H1 (cell line): Measurements from ENCODE around the gene BCAS3. TPM values are rescaled to one million over a fixed set of nuclear protein-coding genes. Genes with fewer than 3 reads are reported as not detected.

Experiments
- CTCF ChIA-PET: fragments of 300-600 bp; sonication (Branson Sonifier 250); formaldehyde crosslinking; loops from one replicate; lab custom pipeline; 2021; ENCODE audit not compliant: partially characterized antibody; lab: Charles Lee
- POLR2A ChIA-PET: fragments of 300-600 bp; sonication (Branson Sonifier 250); formaldehyde crosslinking; loops from one replicate; lab custom pipeline; 2021; ENCODE audit warnings: inconsistent platforms; ENCODE audit not compliant: partially characterized antibody; lab: Charles Lee
- DNase-seq, 2 experiments: peaks; one replicate each; pipeline versions ENCODE4 v3.0.0 to v3.0.0-alpha.2; 2010 to 2022; ENCODE audit warnings: low spot score in 2 of 2, low read depth in 1 of 2, mixed read lengths in 1 of 2
- FAIRE-seq: peaks from 2 replicates; lab custom pipeline; 2011; peaks lifted over from hg19 to GRCh38; lab: Jason Lieb, UNC
- H2AFZ ChIP-seq: 2 replicates; pipeline ENCODE4 v1.8.1; 2012; ENCODE audit warnings: low read length, inconsistent platforms
- H2AK5ac ChIP-seq: 2 replicates; pipeline ENCODE4 v1.6.1; 2013; ENCODE audit warnings: low read depth, low read length
- H2BK120ac ChIP-seq: replicated peaks from 2 replicates; pipeline ENCODE3; 2013; ENCODE audit warnings: low read depth, low read length, inconsistent platforms
- H2BK12ac ChIP-seq: 2 replicates; pipeline ENCODE4 v1.6.1; 2013; ENCODE audit warnings: low read depth, low read length
- H2BK15ac ChIP-seq: 2 replicates; pipeline ENCODE4 v1.6.1; 2013; ENCODE audit warnings: low read length
- H2BK20ac ChIP-seq: 2 replicates; pipeline ENCODE4 v1.6.1; 2013; ENCODE audit warnings: low read length
- H2BK5ac ChIP-seq: 2 replicates; pipeline ENCODE4 v1.6.1; 2013; ENCODE audit warnings: low read depth, low read length
- H3K14ac ChIP-seq: 2 replicates; pipeline ENCODE4 v1.6.1; 2013; ENCODE audit warnings: inconsistent platforms; ENCODE audit not compliant: insufficient read length
- H3K18ac ChIP-seq: 2 replicates; pipeline ENCODE4 v1.6.1; 2013; ENCODE audit warnings: low read length; ENCODE audit errors: extremely low read depth
- H3K23ac ChIP-seq: 2 replicates; pipeline ENCODE4 v1.6.1; 2013; ENCODE audit warnings: inconsistent platforms; ENCODE audit not compliant: insufficient read length
- H3K23me2 ChIP-seq: 2 replicates; pipeline ENCODE4 v1.6.1; 2013; ENCODE audit warnings: low read depth, low read length
- H3K27ac ChIP-seq: 2 replicates; pipeline ENCODE4 v1.6.1; 2011; ENCODE audit warnings: low read depth, low read length, inconsistent platforms
- H3K27me3 ChIP-seq, 4 experiments: replicated peaks in 1 of 4; 1 replicate in 1 of 4; 2 replicates in 3 of 4; pipeline versions ENCODE4 v1.6.1 to v1.8.1; 2011 to 2013; ENCODE audit warnings: low read length in 3 of 4, mild to moderate bottlenecking in 3 of 4, inconsistent platforms in 2 of 4, mixed read lengths in 2 of 4, moderate library complexity in 1 of 4; ENCODE audit not compliant: control insufficient read depth in 3 of 4, insufficient read depth in 3 of 4; ENCODE audit errors: extremely low read depth in 1 of 4
- H3K36me3 ChIP-seq, 4 experiments: 2 replicates each; pipeline versions ENCODE4 v1.6.1 to v1.8.1; 2011 to 2013; ENCODE audit warnings: mild to moderate bottlenecking in 4 of 4, low read length in 3 of 4, moderate library complexity in 2 of 4, control low read depth in 1 of 4, inconsistent platforms in 1 of 4; ENCODE audit not compliant: insufficient read depth in 4 of 4, control insufficient read depth in 2 of 4
- H3K4ac ChIP-seq: replicated peaks from 2 replicates; pipeline ENCODE3; 2013; ENCODE audit warnings: low read length, low read depth, mixed read lengths, inconsistent platforms; ENCODE audit not compliant: insufficient read length
- H3K4me1 ChIP-seq, 4 experiments: replicated peaks in 1 of 4; 1 replicate in 1 of 4; 2 replicates in 3 of 4; pipeline versions ENCODE4 v1.6.1 to v1.8.1; 2011 to 2013; ENCODE audit warnings: low read length in 3 of 4, inconsistent platforms in 2 of 4, mixed read lengths in 1 of 4; ENCODE audit not compliant: insufficient read depth in 4 of 4, control insufficient read depth in 3 of 4
- H3K4me2 ChIP-seq, 2 experiments: 2 replicates each; pipeline versions ENCODE4 v1.6.1 to v1.8.1; 2011 to 2013; ENCODE audit warnings: low read depth in 2 of 2, low read length in 2 of 2, control low read depth in 1 of 2, inconsistent platforms in 1 of 2, mild to moderate bottlenecking in 1 of 2; ENCODE audit not compliant: insufficient read depth in 1 of 2
- H3K4me3 ChIP-seq, 4 experiments: fragments of 200-600, 300-600 bp in 1 of 4; sonication (generic), shearing (Covaris generic), sonication (Bioruptor Twin) in 1 of 4; 2 replicates each; pipeline versions ENCODE4 v1.5.1 to v1.8.1; 2011 to 2016; ENCODE audit warnings: low read length in 4 of 4, low read depth in 3 of 4, control low read depth in 2 of 4, inconsistent platforms in 2 of 4, mild to moderate bottlenecking in 2 of 4, mixed read lengths in 1 of 4, moderate library complexity in 1 of 4; ENCODE audit not compliant: insufficient read depth in 2 of 4; ENCODE audit errors: extremely low read depth in 1 of 4
- H3K56ac ChIP-seq: replicated peaks from 2 replicates; pipeline ENCODE3; 2013; ENCODE audit warnings: low read depth, mild to moderate bottlenecking, mixed read lengths, low read length, inconsistent platforms; ENCODE audit not compliant: insufficient read length
- H3K79me1 ChIP-seq: 2 replicates; pipeline ENCODE4 v1.6.1; 2013; ENCODE audit warnings: low read depth, low read length, control low read depth
- H3K79me2 ChIP-seq, 2 experiments: 2 replicates each; pipeline versions ENCODE4 v1.6.1 to v1.8.1; 2012 to 2013; ENCODE audit warnings: low read length in 2 of 2, mild to moderate bottlenecking in 2 of 2, inconsistent platforms in 1 of 2; ENCODE audit not compliant: insufficient read depth in 2 of 2, control insufficient read depth in 1 of 2
- H3K9ac ChIP-seq, 4 experiments: replicated peaks in 1 of 4; 1 replicate in 1 of 4; 2 replicates in 3 of 4; pipeline versions ENCODE4 v1.6.1 to v1.8.1; 2011 to 2013; ENCODE audit warnings: low read depth in 3 of 4, low read length in 3 of 4, control low read depth in 2 of 4, mild to moderate bottlenecking in 2 of 4, moderate library complexity in 2 of 4, inconsistent platforms in 1 of 4; ENCODE audit errors: extremely low read depth in 1 of 4
- H3K9me3 ChIP-seq, 2 experiments: 2 replicates each; pipeline versions ENCODE4 v1.6.1 to v1.8.1; 2012 to 2013; ENCODE audit warnings: mild to moderate bottlenecking in 2 of 2, moderate library complexity in 2 of 2, control low read depth in 1 of 2, inconsistent platforms in 1 of 2, low read depth in 1 of 2, low read length in 1 of 2, mixed read lengths in 1 of 2; ENCODE audit not compliant: insufficient read depth in 2 of 2
- H4K20me1 ChIP-seq, 2 experiments: replicated peaks in 1 of 2; 2 replicates each; pipeline versions ENCODE3 to v1.8.1; 2011 to 2013; ENCODE audit warnings: inconsistent platforms in 2 of 2, low read length in 2 of 2, mild to moderate bottlenecking in 1 of 2; ENCODE audit not compliant: insufficient read depth in 2 of 2, control insufficient read depth in 1 of 2
- H4K5ac ChIP-seq: 2 replicates; pipeline ENCODE4 v1.6.1; 2013; ENCODE audit warnings: low read length, low read depth, mixed read lengths, inconsistent platforms; ENCODE audit not compliant: insufficient read length
- H4K8ac ChIP-seq: 2 replicates; pipeline ENCODE4 v1.8.0; 2013; ENCODE audit warnings: mild to moderate bottlenecking, moderate library complexity, low read length, inconsistent platforms; ENCODE audit not compliant: insufficient read depth; ENCODE audit errors: extremely low read depth
- H4K91ac ChIP-seq: replicated peaks from 2 replicates; pipeline ENCODE3; 2013; ENCODE audit warnings: low read length, mixed read lengths, inconsistent platforms; ENCODE audit not compliant: insufficient read length
- POLR2A ChIP-seq, 2 experiments: IDR thresholded peaks; 1 replicate in 1 of 2; 2 replicates in 1 of 2; pipeline ENCODE4 v1.6.1; 2011; ENCODE audit warnings: low read depth in 2 of 2, low read length in 2 of 2, mild to moderate bottlenecking in 2 of 2; ENCODE audit errors: control extremely low read depth in 1 of 2
- RAD21 ChIP-seq, 2 experiments: IDR thresholded peaks in 1 of 2; conservative IDR thresholded peaks in 1 of 2; 2 replicates each; pipeline ENCODE4 v1.6.1; 2011; ENCODE audit warnings: low read depth in 2 of 2, low read length in 2 of 2, improper control_type of control experiment in 1 of 2, inconsistent platforms in 1 of 2, mild to moderate bottlenecking in 1 of 2, moderate library complexity in 1 of 2
- WGBS, 2 experiments: shearing (Covaris generic) in 1 of 2; methylation state at CpG; one replicate each; pipeline versions ENCODE4 v1.1.6 to v1.1.7; 2013 to 2015; ENCODE audit warnings: low lambda C conversion rate in 2 of 2, mixed read lengths in 2 of 2, inconsistent platforms in 1 of 2, low coverage in 1 of 2, missing lambda C conversion rate in 1 of 2; ENCODE audit not compliant: insufficient replicate concordance in 2 of 2, insufficient coverage in 1 of 2, insufficient read length in 1 of 2; ENCODE audit errors: extremely low coverage in 1 of 2, missing lambda C conversion rate in 1 of 2; 5-methylcytosine and 5-hydroxymethylcytosine counted together
- polyA plus RNA-seq, 7 experiments: library from polyadenylated mRNA; depleted of rRNA in 3 of 7; stranded (reverse) in 5 of 7; unstranded in 2 of 7; fragments of >200 nt in 5 of 7; fragments of 200-250 nt in 2 of 7; gene quantifications; 1 replicate in 5 of 7; 2 replicates in 1 of 7; 4 replicates in 1 of 7; pipeline versions ENCODE4 v1.2.1 to v1.2.3, GENCODE V29; 2011 to 2013; ENCODE audit warnings: missing spikeins in 2 of 7, mixed read lengths in 2 of 7
- total RNA-seq: library from RNA; stranded (reverse); fragmentation: NEBNext Ultra II Directional; extraction: Animal tissue kit (Norgen Biotek cat#: 25700); gene quantifications from 2 replicates; pipeline ENCODE4 v1.2.1, GENCODE V29; 2021
- TF ChIP-seq, protein P1 (sequence below), 3 experiments: IDR thresholded peaks; 1 replicate in 2 of 3; 2 replicates in 1 of 3; pipeline versions ENCODE4 v1.5.1 to v1.6.1; 2011; ENCODE audit warnings: low read length in 3 of 3, mild to moderate bottlenecking in 3 of 3, inconsistent platforms in 2 of 3, low read depth in 1 of 3, moderate library complexity in 1 of 3; ENCODE audit not compliant: insufficient read depth in 1 of 3; ENCODE audit errors: control extremely low read depth in 1 of 3

BCAS3 gene
- total and polyA plus RNA-seq, 2 of the 8 experiments (the other 6 are each of a cell fraction or from before 2014, with no cell fraction given), result 9.9 to 13.3 TPM

DNA sequence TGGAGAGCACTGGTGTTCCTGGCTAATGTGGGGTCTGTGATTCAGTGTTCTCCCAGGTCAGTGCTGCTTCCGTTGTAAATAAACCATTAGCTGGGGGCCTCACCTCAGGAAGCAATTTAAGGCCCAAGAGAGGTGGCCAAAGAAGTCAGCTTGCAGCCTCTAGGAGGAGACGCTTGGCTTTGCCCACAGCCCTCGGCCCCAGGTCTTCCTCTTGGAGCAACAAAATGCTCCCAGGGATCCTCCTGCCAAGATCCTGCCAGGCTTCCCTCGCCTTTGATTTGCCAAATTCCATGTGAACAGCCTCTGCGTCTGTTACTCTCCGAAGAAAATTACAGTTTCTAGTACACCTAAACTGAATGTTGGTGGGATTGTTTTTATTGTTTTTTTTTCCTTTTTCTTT is 659.6 kb downstream of the BCAS3 start:
- TF ChIP-seq, protein P1, sequence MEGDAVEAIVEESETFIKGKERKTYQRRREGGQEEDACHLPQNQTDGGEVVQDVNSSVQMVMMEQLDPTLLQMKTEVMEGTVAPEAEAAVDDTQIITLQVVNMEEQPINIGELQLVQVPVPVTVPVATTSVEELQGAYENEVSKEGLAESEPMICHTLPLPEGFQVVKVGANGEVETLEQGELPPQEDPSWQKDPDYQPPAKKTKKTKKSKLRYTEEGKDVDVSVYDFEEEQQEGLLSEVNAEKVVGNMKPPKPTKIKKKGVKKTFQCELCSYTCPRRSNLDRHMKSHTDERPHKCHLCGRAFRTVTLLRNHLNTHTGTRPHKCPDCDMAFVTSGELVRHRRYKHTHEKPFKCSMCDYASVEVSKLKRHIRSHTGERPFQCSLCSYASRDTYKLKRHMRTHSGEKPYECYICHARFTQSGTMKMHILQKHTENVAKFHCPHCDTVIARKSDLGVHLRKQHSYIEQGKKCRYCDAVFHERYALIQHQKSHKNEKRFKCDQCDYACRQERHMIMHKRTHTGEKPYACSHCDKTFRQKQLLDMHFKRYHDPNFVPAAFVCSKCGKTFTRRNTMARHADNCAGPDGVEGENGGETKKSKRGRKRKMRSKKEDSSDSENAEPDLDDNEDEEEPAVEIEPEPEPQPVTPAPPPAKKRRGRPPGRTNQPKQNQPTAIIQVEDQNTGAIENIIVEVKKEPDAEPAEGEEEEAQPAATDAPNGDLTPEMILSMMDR (IDR thresholded peaks at IDR 0.05; ENCODE audit: control extremely low read depth in 1 of 3, insufficient read depth in 1 of 3, low read depth in 1 of 3, low read length in 3 of 3), result peak in 1 of 3 experiments; percentile 9; a peak in 1 of 4 replicates
- TF ChIP-seq RAD21 (IDR thresholded peaks at IDR 0.05 in 1 of 2, conservative IDR thresholded peaks at IDR 0.05 in 1 of 2; ENCODE audit: low read depth in 2 of 2, low read length in 2 of 2), result peak in 1 of 2 experiments; percentile 12; a peak in 1 of 4 replicates
- TF ChIP-seq POLR2A (IDR thresholded peaks at IDR 0.05; ENCODE audit: control extremely low read depth in 1 of 2, low read depth in 2 of 2, low read length in 2 of 2), result no peak
- no peak overlapping the region for H2AK5ac ChIP-seq
- no peak overlapping the region for H3K27ac ChIP-seq
- no peak overlapping the region for H2BK20ac ChIP-seq
- H3K14ac ChIP-seq, result no peak overlapping the region
- H3K4me1 ChIP-seq, result 0 out of 7 replicates have a peak, but pooled peaks cover 0 to 2% (median 0%) of the 10 kb centered on the region in 4 experiments
- no peak overlapping the region for H3K4me2 ChIP-seq
- H3K18ac ChIP-seq, result no peak overlapping the region
- H4K91ac ChIP-seq, result no peak overlapping the region
- H4K8ac ChIP-seq, result no peak overlapping the region
- H3K9me3 ChIP-seq, result no peaks in the 10 kb centered on the region
- H3K4me3 ChIP-seq, result no peak overlapping the region
- H3K27me3 ChIP-seq, result no peaks in the 10 kb centered on the region
- H3K56ac ChIP-seq, result no peak overlapping the region
- no peak overlapping the region for H2BK15ac ChIP-seq
- no peak overlapping the region for H2BK120ac ChIP-seq
- H3K23me2 ChIP-seq, result no peaks in the 10 kb centered on the region
- no peak for DNase-seq
- no peak overlapping the region for H2BK5ac ChIP-seq
- no peak overlapping the region for H3K4ac ChIP-seq
- H4K20me1 ChIP-seq, result no peaks in the 10 kb centered on the region
- H3K79me1 ChIP-seq, result no peaks in the 10 kb centered on the region
- H3K23ac ChIP-seq, result no peak overlapping the region
- FAIRE-seq, result no peak
- H2BK12ac ChIP-seq, result no peak overlapping the region
- H3K36me3 ChIP-seq, result no peaks in the 10 kb centered on the region
- POLR2A ChIA-PET, result no interaction called here
- H3K9ac ChIP-seq, result no peak overlapping the region
- WGBS, 2 experiments, result 78% methylated on average over 6 of the region's 6 CpGs; no CpG with 5 or more reads in 1 of the 2 experiments
- no peak overlapping the region for H2AFZ ChIP-seq
- H3K79me2 ChIP-seq, result no peaks in the 10 kb centered on the region
- no peak overlapping the region for H4K5ac ChIP-seq
- CTCF ChIA-PET, result interaction anchor here (0.7 to 2.0 kb wide), 3 partner anchors 14 to 58 kb away, joined by 3 to 7 read pairs (median 3); no protein-coding TSS in a partner anchor
